EH (cell line): Measurements from ENCODE around the gene DNM3.
"Not testable (repeated sequence)": the region's sequence is repeated elsewhere in the genome, so short reads cannot be mapped to it uniquely, and the experiment has no call there.

Experiments
- DNase-seq: peaks from one replicate; pipeline ENCODE4 v3.0.0-alpha.2; 2015; ENCODE audit warnings: low read depth

The DNM3 gene

GRCh38 chr1:172360511-172360910 lies 519.2 kb downstream of the DNM3 start:
- no peak for DNase-seq

GRCh38 chr1:172360985-172361384 lies 519.7 kb downstream of the DNM3 start:
- no peak for DNase-seq

GRCh38 chr1:172363852-172364251 lies 522.6 kb downstream of the DNM3 start:
- no peak for DNase-seq

DNA sequence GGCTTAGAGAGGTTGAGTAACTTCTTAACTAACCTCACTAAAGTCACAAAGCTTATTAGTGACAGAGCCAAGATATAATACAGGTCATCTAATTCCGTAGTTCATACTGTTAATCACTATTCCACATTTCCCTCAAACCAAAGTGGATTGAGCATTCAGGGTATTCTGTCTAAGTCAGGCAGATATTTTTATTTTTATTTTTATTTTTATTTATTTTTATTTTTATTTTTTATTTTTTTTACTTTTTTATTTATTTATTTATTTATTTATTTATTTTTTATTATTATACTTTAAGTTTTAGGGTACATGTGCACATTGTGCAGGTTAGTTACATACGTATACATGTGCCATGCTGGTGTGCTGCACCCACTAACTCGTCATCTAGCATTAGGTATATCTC lies 530.3 kb downstream of the DNM3 start:
- DNase-seq = not testable (repeated sequence)

DNA sequence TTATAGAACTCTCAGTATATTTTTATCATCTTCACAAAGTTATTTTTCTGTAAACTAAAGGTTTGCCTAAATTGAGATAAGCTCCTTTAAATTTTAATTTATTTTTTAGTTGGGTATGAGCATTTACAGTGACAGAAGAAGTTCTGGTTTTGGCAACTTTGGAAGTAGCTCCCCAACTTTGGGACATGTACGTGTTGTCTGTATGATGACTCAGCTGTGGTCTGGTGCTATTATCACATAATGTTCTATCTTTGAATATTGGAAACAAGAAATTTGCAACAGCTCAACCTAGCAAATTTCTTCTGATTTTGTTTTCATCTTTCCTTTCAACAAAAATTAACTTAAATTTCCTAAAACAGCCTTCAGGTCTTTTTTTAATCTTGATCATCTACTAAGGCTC lies 532.6 kb downstream of the DNM3 start:
- no peak for DNase-seq

DNA sequence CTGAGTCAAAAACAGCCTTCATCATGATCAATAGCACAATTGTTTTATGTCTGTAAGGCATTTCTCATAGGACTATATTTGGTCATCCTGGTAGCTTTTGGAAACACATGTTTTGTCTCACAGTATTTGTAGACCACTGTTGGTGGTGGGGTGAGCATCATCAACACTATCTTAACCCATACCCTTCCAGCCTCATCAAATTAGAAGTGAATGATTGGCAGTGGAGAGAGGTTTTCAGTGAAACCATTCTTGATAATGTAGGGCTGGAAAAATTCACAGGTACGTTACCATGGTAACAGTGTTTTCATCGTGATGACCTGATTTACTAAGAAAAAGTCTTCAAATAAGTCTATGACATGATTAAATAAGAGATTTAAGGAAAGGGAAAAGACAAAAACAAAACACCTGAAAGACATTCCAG lies 533.9 kb downstream of the DNM3 start:
- DNase-seq = no peak

DNA sequence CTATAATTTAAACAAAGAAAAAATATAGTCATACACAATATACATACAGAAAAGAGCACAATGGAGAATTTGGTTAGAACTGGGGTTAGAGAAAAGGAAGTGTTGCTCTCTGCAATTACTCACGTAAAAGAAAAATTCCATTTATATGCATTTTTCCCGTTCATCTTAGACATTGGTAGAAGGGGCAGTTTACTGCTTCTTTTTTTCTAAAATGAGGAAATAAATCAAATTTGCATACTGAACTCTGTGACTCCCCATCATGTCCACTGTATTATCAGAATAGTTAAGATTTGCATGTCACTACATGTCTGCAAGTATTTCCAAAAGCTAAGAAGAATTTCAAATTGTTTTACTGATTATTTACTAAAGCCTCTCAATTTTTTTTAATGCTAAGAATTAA lies 535.1 kb downstream of the DNM3 start:
- DNase-seq = no peak

GRCh38 chr1:172377565-172377964 lies 536.3 kb downstream of the DNM3 start:
- no peak for DNase-seq

DNA sequence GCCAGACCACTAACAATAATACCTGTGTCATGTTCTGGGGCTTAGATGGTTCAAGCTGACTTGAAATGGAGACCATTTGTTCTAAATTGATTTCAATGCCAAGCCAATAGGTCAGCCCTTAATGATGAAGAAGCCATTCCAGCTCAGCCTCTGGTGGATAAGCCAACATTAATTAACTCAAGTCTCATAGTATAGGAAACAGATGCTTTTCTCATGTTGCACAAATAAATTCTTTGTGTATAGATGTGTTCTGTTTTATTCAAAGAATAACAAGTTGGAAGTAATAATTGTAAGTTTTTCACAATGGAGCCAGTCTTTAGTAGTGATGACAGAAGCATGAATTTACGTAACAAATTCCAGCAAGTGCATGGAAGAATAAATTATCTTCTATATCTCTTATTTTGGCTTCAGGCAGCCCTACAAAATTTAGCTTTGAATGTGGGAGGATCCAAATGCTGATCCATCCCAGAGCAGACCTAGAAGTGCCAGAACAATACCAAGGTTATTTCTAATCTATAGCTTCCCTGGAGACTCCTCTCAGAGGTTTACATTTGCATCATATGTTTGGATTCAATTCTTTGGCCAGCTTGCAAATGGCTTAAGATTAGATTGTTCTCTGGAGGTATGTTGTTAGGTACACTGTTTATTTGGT lies 536.9 kb downstream of the DNM3 start:
- no peak for DNase-seq

DNA sequence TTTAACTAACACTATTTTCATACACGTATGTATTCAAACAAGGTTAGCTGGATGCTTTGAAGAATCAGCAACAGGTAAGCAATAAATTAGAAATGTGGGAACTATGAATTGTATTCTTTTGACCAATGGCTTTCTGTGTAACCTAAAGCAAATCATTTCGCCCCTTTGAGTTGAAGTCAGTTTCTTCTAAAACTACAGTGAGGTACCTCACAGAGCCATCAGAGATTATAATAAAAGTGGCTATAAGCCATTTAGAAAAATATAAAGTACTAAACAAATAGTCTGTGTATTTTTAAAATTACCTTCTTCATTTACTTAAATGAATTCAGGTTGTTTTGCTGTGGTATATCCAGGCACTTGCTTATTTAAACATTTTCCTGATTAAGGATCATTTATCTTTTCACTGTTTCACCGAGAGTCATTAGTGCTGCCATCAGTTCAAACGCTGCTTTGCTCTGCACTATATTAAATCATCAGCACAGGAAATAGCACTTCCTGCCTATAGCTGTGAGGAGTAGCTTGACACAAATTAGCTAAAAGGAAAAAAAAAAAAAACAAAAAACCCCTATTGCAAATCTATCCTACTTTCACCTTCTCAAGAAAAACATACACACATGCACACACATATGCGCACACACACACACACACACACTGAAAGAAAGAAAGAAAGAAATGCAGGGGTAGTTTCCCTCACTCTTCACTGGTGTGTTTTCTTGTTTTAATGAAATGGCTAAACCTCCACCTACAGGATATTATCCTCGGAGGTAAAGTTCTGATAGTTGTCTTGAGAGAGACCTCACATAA lies 539.3 kb downstream of the DNM3 start:
- DNase-seq = no peak

GRCh38 chr1:172381946-172382345 lies 540.6 kb downstream of the DNM3 start:
- no peak for DNase-seq

DNA sequence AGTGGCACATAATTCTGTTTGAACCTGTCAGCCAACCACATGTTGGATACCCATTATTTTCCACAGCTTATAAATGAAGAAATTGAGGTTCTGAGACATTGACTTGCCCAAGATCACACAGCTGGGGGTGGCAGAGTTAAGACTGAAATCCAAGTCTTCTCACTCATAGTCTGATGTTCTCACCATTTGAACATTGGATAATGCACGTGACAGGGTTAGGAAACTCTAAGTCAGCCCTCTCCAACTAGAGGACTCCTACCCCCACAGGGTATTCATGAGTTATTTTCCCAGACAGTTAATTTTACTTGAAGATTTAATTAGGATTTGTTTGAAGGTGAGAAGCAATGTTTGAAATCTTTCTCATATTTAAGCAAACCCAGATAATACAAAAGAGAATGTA lies 541.1 kb downstream of the DNM3 start:
- peak; percentile 40 for DNase-seq

DNA sequence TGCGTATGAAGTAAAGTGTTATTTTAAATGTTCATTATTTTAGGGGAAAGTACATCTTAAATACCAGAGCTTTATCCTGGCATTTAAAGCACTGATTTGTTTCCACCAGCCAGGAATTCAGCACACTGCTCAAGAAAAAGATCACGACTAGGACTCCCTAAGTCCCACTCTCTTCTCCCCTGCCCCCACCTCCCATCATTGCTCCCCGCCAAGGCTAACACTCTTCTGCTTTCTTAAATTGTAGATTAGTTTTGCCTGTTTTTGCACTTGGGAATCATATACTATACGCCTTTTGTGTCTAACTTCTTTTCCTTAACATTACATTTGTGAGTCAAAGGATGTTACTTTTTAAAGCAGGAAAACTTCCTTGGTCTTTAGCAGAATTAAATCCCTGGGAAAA lies 541.7 kb downstream of the DNM3 start:
- peak; percentile 35 for DNase-seq

DNA sequence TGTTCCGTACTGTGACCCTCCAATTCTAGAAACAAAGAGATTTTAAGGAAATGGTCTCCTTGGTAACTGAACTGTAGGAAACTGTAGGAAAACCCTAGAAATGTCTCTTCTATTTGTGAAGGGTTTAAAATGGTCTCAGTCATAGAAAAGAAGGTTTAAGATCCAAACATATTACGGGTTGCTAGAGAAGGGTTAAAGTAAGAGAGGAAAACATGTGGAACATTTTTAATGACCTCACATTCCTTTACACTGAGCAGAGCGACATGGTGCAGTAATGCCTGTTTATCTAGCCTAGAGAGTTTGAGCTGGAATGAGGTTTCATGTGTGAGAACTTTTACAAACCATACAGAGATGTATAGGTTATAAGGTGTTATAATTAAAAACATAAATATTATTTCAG lies 542.2 kb downstream of the DNM3 start:
- DNase-seq = peak; percentile 88

DNA sequence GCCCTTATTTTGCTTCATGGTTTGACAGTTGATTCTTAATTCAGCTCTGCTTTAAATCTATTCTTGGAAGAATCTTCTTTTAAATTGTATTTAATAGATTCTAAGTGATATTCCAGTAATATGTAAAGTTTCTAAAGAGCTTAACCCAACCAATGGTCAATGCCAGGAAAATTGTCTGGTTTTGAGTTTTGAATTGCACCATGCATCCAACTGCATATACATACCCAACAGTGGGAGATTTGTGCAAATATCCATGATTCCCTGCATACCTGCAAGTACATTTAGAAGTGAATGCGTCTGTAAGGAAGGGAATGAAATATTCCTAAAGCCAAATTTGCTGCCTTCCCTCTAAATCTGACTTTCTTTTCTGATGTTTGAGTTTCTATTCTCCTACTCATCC lies 543.4 kb downstream of the DNM3 start:
- no peak for DNase-seq

GRCh38 chr1:172386046-172386445 lies 544.7 kb downstream of the DNM3 start:
- no peak for DNase-seq

GRCh38 chr1:172388490-172388889 lies 547.2 kb downstream of the DNM3 start:
- no peak for DNase-seq

GRCh38 chr1:172390301-172390682 lies 549.0 kb downstream of the DNM3 start:
- no peak for DNase-seq

DNA sequence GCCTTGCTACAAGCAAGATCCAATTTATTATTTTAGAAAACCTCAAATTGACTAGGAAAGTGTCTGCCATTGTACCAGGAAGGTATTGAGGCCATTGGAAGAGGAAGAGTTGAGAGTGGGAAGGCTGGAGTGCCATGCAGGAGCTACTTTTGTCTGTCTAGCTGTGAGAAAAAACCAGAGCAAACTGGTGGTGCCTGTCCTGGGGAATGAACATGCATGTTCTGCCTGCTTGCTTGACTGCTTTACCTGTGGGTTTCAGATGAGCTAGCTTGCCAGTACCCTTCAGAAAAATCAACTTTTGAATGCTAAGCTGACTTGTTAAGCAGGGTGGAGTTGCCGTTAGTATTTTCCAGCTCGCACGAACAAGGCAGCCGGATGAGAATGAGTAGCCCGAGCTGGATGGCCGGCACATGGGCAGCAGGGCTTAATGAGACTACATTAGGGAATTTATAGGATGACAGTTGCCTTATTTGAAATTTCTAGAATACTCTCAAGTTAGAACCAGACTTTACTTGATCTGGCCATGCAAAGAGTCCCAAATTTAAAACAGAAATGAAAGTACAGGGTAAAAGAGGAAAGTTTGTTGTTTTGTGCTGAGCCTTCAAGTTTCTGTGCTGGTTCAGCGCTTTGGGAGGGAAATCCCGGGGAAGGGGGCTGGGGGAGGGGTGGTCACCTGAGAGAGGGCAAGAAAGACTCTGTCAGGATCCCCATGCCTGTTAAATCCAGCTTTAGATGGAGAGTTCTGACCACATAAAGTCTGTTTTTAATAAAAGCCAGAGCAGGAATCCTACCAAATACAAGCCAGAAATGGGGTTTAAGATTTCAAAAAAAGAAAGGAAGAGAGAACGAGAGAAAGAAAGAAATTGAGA lies 549.6 kb downstream of the DNM3 start:
- DNase-seq = peak; percentile 64

- DNase-seq = no peak
These were observed 550.7 kb downstream of the DNM3 start for GRCh38 chr1:172391976-172392375.

- no peak for DNase-seq
These were observed 552.1 kb downstream of the DNM3 start for GRCh38 chr1:172393354-172393753.

DNA sequence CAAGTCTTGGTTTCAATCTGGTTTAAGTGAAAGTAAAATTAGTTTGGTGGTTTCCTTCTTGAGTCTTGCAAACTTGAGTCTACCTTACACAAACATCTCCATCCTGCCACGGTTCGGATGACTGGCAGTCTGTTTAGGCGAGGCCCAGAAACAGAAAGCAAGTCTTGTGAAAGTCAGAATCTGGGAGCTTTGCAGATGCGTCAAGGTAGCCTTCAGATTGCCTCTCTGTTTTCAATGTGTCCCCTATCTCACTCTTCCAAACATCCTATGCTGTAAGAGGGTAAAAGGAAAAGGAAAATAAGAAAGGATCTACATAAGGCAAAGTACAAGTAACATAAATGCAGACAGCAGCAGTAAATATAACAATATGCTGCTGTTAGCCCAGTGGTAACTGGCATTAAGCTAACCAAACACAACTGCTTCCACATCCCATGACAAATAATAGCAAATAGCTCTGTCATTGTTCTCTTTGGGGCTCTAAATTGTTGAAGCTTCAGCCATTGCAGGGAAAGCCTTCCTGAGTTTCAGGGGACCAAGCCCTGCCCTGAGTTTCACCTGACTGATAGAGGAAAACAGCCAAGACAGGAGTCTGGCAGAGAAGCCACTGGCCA lies 552.9 kb downstream of the DNM3 start:
- no peak for DNase-seq
